Amygdala (tissue), 56 donors: ENCODE data around the gene OLR1.
"Not testable (repeated sequence)": the region's sequence is repeated elsewhere in the genome, so short reads cannot be mapped to it uniquely, and the experiment has no call there.

ENCODE experiments used
- DNase-seq, 56 donors: peaks; one replicate each; lab custom pipeline; 2025; lab: John Stamatoyannopoulos, UW

OLR1 gene

DNA sequence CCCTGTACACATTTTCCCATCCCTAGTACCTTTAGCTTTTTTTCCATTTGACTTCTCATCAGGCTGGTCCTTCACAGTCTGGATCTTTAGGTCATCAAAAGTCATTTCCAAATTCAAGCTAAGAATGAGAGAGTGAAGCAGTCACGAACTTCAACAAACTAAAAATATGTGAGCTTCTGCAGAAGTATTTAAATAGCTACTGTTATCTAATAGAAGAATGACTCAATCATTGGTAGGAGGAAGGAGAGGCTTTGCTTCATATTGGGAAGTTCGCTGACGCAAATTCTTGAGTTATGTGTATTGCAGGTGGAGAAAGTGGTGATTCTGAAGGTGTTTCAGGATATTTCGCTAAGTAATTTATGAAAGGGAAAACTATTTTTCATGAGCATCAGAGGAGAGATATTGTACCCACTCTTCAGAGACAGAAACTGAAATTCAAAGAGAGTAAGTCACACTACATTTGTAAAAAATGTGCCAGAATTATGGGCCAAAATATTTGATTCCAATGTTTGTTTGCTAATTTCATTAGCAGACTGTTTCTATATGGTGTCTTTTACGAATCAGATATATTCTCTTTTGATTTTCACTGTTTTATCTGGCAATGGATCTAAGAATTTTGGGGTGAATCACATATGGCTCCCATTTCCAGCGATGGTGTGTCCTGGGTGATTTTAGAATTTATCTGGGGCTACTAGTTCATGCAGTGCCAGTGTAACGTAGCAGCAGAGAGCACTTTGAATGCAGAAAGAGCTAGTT is at the start of gene OLR1:
Gene OLR1, minus strand, starts transcription at position 160 of the 756 bp plus-strand sequence. Its CDS starts 55 bp downstream, at position 105.
- no peak for DNase-seq

DNA sequence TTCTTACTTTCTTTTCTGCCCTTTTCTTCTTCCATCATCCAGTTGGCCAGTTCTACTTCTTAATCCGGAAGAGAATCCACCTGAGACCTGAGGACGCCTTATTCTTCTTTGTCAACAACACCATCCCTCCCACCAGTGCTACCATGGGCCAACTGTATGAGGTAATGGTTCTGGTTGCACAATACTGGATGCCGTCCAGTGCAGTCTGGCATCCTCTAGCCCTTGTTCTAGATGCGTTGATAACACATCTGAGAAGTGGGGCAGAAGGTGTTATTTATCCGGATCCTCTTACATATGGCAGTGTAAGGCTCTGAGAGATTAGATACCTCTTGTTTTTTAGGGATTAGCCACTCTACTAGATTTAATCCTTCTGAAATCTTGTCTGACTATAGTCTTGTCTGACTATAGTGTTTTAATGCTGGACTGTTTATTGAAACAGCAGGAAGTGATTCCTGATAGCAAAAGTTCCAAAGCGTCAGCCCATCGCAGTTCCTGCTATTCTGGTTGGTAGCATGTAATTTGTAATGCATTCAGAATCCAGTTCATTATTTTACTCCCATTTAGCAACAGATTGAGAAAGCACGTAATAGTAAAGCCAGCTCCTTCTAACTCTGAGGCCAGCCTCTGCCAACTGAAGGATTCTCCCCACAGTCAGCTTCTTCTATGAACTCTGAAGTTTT is 48.6 kb upstream of the OLR1 start:
- peak in 22 of 56 donors; percentile 2 to 52 (median 23) for DNase-seq

DNA sequence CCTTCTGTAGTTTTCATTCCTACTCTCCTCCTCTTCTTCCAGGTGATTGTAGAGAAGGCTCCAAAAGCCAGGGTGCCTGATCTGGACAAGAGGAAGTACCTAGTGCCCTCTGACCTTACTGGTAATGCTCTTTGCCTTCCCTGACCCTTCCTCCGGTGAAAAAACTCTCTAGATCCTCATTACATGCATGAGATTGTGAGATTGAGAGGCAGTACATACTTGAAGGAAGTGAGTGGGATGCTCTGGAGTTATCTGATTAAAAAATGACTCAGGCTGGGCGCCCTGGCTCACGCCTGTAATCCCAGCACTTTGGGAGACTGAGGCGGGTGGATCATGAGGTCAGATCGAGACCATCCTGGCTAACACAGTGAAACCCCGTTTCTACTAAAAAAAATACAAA is 46.1 kb upstream of the OLR1 start:
- DNase-seq: no peak

DNA sequence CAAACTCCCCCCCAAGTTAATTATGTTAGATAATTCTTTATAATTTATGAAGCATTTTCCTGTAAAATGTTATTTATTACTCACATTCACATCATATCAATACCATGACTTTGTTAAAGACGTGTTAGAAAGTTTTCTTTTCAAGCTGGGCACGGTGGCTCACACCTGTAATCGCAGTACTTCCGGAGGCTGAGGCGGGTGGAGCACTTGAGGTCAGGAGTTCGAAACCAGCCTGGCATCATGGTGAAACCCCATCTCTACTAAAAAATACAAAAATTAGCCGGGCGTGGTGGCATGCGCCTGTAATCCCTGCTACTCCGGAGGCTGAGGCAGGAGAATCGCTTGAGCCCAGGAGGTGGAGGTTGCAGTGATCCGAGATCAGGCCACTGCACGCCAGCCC is 44.0 kb upstream of the OLR1 start:
- not testable (repeated sequence) for DNase-seq

DNA sequence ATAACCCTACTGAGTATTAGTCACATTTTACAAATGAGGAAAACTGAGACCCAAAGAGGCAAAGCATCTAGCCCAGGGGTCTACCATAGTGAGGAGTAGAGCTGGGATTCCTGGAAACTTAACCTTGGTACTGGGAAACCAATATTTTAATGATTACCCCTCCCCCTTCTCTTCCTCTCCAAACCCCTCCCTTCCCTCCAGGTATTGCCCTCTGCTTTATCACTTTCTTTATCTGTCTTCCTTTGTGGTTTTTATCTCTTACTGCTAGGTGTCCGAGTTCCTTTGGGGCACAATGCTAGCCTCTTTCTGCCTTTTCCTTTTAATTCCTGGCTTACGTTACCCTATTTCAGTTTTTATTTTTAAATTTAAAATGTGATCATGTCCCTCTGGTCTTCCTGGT is 43.5 kb upstream of the OLR1 start:
- DNase-seq: no peak

DNA sequence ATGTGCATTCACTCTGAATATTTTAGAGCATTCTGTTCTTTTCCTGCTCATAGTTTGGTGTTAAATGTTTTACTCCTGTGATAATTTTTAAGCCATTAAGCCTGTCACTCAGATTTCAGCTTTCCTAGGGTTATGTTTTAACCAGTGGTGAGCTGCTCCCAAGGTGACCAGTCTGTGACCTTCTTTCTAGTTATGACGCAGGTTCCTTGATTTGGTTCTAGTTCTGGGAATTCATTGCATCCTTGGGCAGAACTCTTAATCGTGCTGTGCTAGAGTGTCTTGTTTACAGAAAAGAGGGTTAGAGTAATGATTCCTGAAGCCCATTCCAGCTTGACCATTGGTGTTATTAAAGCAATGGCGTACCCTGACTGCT is 42.9 kb upstream of the OLR1 start:
- DNase-seq: no peak

DNA sequence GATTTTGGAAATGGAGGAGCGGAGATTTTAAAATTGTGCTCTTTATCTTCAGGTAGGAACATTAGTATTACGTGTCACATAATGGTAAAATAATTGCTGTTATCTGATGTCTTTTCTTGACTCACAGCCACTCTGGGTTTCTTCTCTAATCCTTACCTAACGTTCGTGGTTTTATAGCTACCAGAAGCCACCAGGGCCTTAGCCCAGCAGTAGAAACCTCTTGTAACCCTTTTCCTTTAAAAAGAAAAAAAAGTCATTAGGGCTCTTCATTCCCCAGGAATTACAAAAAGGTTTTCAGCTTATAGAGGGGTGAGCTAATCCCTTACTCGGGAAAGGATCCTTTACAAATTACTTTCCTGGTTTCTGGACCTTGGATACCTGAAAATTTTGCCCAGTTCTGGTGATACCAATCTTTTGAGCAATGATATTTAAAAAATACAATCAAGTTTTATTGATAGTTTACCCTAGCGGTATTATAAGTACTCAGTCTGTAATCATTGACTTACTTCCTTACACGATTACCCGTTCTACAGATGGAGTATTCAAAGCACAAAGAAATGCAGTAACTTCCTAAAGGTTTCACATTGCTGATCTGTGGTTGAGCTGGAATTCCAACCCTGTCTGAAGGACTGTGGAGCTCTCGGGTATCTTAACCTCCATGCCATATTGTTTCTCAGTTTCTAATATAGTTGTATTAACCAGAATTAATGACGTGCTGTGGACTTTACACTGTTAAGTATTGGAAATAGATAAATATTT is 42.4 kb upstream of the OLR1 start:
- DNase-seq: no peak

DNA sequence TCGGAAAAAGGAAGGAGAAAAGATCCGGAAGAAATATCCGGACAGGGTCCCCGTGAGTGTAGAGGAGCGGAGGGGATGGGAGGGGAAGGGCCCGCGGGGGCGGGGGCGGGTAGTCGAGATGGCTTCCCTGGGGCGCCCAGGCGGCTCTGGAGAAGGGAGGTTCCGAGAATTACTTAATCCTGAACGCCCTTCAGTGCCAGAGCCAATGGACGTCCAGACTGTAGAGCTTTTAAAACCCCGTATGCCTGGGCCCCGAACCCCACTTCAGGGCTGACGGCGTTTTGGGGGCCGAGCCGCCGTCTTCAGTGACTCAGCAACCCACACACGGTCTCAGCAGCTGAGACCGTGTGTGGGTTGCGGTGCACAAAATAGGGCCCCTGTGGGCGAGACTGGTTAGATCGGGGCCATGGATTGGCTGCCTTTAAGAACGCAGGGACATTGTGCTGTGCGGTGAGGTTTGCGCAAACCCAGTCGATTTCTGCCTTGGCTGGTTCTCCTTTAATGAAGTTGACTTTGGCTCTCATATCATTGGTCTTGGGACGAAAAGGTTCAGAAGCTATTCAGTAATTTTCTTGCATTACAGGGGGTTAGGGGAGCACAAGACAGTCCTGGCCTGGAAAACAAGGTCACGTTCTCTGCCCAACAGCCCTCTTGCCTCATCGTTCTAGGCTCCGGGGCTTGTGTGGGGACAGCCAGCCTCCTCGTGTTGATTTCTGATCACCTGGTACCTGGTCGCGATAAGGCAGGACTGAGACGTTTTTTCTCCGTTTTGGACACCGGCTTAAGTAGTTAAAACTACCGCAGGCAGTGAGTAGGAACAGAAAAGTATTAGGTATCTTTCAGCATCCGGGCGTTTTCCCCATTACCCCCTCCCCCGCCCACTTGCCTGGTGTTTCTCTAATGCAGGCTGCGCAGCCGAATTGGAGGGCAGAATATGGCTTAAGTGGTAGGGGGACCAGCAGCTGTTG is 41.5 kb upstream of the OLR1 start:
- DNase-seq: peak in 50 of 56 donors; percentile 19 to 82 (median 65)

DNA sequence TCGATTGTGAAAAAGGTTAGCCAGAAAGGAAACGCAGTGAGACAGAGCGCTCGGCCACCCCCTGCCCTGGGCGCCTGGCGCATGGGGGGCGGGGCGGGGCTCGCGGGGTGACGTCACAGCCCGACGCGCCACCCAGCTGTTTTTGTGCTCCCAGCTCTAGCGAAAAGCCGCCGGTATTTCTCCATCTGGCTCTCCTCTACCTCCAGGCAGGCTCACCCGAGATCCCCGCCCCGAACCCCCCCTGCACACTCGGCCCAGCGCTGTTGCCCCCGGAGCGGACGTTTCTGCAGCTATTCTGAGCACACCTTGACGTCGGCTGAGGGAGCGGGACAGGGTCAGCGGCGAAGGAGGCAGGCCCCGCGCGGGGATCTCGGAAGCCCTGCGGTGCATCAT is 40.8 kb upstream of the OLR1 start, which contains the start of gene GABARAPL1:
Gene GABARAPL1, plus strand, starts transcription at position 139 of the 393 bp plus-strand sequence. Its CDS starts 253 bp downstream, at position 392.
- peak; percentile 33 to 90 (median 72) for DNase-seq

DNA sequence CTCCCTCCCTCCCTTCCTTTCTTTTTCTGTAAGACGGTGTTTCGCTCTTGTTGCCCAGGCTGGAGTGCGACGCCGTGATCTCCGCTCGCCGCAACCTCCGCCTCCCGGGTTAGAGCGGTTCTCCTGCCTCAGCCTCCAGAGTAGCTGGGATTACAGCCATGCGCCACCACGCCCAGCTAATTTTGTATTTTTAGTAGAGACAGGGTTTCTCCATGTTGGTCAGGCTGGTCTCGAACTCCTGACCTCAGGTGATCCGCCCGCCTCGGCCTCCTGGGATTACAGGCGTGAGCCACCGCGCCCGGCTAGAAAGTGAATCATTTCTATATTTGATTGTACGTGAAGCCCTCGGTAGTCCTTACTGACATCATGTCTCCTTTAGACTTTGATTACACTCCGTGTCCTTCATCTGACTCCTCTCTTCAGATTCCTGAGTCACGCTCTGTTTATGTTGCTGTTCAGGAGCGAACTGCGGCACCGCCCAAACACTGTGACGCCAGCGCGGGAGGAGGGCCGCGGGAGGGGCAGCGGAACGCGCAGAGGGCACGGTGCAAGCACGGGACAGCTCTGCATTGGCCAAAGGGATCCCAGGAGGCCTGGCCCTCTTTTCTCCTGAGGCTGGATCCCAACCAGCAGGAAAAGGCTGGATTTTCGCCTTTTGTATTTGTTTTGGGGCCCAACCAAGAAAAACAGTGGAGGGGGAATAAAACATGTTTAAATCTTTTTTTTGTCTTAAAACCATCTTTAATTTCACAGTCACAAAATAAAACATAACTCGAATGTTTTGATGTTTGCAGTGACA is 40.2 kb upstream of the OLR1 start:
- peak; percentile 13 to 96 (median 85) for DNase-seq

DNA sequence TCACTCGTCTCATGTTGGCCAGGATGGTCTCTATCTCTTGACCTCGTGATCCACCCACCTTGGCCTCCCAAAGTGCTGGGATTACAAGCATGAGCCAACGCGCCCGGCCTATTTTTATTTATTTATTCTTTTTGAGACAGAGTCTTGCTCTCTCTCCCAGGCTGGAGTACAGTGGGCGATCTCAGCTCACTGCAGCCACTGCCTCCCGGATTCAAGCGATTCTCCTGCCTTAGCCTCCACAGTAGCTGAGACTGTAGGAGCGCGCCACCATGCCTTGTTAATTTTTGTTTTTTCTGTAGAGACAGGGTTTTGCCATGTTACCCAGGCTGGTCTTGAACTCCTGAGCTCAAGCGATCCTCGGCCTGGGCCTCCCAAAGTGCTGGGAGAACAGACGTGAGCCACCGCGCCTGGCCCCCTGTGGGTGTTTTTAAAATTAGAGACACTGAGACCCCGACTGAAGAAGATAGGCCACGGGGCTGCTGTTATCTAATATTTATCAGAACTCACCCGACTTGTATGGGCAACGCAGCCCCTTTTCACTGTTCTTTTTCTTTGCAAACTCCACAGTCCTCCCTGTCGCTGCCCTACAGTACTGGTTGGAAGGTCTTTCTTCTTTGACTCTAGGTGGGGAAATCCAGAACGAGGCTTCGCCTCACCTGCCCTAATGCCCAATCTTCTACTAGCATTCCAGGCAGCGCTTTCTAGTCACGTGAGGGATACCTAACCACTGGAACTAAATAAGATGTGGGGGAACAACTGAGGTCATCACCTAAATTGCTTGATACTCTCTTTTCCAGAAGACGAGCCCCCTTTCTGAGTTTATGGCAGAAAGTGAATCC is 39.4 kb upstream of the OLR1 start:
- DNase-seq: no peak

DNA sequence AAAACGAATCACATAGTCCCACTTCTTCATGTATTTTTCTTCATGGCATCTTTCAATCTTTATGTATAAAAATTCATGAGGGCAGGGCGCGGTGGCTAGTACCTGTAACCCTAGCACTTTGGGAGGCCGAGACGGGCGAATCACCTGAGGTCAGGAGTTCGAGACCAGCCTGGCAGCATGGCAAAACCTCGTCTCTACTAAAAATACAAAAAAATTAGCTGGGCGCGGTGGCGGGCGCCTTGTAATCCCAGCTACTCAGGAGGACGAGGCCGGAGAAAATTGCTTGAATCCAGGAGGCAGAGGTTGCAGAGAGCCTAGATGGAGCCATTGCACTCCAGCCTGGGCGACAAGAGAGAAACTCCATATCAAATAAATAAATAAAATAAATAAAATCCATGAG is 38.3 kb upstream of the OLR1 start:
- no peak for DNase-seq

DNA sequence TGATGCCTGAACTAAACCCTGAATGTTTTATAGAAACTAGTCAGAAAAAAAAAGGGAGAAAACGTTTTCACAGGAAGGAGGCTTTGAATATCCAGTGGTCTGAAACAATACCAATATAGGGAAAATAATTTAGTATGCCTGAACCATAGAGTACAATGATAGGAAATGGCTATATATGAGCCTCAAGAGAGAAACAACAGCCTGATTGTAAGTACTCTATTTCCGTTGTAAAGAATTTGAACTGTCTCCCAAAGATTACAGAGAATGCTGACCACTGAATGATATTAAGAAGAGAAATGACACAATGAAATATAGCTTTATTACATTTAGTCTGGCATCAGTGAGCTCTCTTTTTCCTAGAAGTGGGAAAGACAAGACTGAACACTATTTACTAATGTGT is 35.2 kb upstream of the OLR1 start:
- DNase-seq: no peak

DNA sequence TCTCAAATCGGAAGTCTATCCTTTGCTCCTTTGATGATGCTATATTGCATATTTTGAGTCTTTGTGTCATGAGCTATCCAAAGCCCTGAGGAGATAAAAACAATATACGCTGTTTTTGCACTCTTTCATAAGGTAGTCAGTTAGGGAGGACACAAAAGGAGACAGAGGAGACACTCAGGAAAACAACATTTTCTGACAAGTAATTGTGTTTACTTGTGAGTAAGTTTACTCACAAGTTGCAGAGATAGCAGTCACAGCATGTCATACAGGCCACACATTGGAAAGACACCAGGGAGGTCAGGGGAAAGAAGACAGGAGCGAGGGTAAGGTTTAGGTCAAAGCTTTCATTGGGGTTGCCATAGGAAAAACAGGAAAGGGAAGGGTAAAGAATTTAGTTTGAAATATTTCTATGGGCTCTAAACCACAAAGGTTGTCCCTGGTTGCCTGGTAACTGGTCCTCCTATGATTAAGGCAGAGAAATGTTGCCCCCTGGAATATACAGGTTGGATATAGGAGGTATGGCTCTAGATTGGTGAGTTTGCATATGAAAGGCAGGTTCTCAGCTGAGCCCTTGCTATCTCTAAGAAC is 33.4 kb upstream of the OLR1 start:
- no peak for DNase-seq

DNA sequence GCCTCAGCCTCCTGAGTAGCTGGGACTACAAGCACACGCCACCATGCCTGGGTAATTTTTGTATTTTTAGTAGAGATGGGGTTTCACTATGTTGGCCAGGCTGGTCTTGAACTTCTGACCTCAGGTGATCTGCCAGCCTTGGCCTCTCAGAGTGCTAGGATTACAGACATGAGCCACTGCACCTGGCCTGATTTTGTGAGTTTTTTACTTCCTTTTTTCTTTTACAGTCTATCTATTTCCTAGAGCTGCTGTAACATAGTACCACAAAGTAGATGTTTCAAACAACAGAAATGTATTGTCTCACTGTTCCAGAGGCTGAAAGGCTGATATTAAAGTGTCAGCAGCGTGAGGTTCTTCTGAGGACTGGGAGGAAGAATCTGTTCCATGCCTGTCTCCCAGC is 32.6 kb upstream of the OLR1 start:
- not testable (repeated sequence) for DNase-seq

DNA sequence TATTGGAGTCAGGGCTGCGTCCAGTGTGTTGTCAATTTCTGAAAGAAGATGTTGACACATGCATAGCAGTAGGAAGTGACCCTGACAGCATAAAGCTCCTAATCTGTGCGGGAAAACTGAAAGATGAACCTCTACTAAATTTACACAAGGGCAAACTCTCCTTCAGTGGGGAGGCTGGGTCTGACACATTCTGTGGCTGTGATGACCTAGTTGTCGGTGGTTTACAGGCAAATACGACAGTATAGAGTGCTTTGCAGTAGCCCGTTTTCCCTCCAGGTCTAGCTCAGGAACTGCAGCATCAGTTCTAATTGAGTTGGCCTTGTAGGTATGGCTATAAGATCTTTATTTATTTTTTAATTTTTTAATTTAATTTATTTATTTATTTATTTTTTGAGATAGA is 25.9 kb upstream of the OLR1 start:
- no peak for DNase-seq

DNA sequence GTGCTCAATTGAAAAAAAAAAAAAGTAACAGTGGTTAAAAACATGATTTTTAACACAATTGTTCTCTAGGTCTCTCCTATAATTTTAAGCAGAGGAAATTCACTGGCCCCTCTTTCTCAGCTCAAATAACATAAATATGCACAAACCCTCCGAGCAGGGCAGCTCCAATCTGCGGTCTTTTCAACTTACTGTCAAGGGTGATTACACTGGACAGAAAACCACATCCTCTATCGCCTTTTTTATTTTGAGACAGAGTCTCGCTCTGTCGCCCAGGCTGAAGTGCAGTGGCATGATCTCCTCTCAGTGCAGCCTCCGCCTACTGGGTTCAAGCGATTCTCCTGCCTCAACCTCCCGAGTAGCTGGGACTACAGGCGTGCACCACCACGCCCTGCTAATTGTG is 24.3 kb upstream of the OLR1 start:
- DNase-seq: no peak

DNA sequence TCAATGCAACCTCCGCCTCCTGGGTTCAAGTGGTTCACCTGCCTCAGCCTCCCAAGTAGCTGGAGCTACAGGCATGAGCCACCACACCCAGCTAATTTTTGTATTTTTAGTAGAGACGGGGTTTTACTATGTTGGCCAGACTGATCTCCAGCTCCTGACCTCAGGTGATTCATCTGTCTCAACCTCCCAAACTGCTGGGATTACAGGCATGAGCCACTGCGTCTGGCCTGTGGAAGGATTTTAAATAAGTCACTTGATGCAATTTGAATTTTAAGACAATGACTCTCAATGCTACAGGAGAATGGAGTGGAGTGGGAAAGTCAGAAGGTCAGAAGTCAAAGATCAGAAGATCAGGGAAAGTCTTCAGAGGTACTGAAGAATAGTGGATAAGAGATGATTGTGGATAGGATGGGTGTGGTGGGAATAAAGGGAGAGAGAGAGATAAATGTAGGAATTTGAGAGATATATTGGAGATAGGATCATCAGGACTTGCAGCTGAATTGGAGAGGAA is 22.3 kb upstream of the OLR1 start:
- no peak for DNase-seq
